Fibroblast of lung (primary cell): Measurements from ENCODE around the gene SULT1C4.

Experiments used
- EZH2 ChIP-seq: IDR thresholded peaks from 2 replicates; pipeline ENCODE4 v1.5.1; 2012; ENCODE audit warnings: low read length, control low read depth, mild to moderate bottlenecking; ENCODE audit errors: missing control alignments
- TF ChIP-seq, protein P1 (sequence below), 2 donors: IDR thresholded peaks in 1 of 2; conservative IDR thresholded peaks in 1 of 2; 1 replicate in 1 of 2; 2 replicates in 1 of 2; pipeline ENCODE4 v1.5.1; 2011 to 2012; ENCODE audit warnings: low read length in 2 of 2, control low read depth in 1 of 2, inconsistent platforms in 1 of 2, low read depth in 1 of 2, mild to moderate bottlenecking in 1 of 2

DNA sequence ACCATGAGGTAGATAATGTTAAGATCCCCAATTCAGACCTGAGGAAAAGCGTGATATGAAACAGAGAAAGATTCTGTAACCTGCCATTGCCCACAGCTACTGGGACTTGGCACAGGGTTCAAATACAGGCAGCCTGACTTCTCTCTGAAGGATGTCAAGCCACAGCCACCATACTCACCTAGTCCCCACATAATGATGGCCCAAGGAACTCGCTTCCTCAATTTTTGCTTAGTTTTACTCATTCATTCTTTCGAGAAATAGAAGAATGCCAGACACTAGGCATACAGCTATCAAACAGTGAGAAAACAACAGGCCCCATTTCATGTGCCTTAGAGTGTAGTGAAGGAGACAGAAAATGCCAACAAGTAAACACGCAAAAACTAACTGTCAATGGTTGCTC is 980 bp upstream of the SULT1C4 start:
- TF ChIP-seq, protein P1, sequence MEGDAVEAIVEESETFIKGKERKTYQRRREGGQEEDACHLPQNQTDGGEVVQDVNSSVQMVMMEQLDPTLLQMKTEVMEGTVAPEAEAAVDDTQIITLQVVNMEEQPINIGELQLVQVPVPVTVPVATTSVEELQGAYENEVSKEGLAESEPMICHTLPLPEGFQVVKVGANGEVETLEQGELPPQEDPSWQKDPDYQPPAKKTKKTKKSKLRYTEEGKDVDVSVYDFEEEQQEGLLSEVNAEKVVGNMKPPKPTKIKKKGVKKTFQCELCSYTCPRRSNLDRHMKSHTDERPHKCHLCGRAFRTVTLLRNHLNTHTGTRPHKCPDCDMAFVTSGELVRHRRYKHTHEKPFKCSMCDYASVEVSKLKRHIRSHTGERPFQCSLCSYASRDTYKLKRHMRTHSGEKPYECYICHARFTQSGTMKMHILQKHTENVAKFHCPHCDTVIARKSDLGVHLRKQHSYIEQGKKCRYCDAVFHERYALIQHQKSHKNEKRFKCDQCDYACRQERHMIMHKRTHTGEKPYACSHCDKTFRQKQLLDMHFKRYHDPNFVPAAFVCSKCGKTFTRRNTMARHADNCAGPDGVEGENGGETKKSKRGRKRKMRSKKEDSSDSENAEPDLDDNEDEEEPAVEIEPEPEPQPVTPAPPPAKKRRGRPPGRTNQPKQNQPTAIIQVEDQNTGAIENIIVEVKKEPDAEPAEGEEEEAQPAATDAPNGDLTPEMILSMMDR (conservative IDR thresholded peaks at IDR 0.05 in 1 of 2, IDR thresholded peaks at IDR 0.05 in 1 of 2; ENCODE audit: low read depth in 1 of 2, low read length in 2 of 2): no peak
- no peak for TF ChIP-seq EZH2
